Sigmoid colon (tissue), 7 donors: ENCODE measurements around the gene TBC1D8. TPM values are rescaled to one million over a fixed set of nuclear protein-coding genes. Genes with fewer than 3 reads are reported as not detected.
A peak's percentile ranks its signal among the peaks of the same experiment; 100 is the strongest.

Experiments
- DNase-seq: peaks from one replicate; pipeline ENCODE4 v3.0.0-alpha.2; 2019
- H3K27ac ChIP-seq, 4 donors: fragments of 200-600 bp; sonication (generic); one replicate each; pipeline ENCODE4 v1.5.1; 2016 to 2019; ENCODE audit warnings: mild to moderate bottlenecking in 1 of 4
- H3K27me3 ChIP-seq, 3 donors: fragments of 200-600 bp; sonication (generic); one replicate each; pipeline ENCODE4 v1.5.1; 2019; ENCODE audit warnings: mild to moderate bottlenecking in 1 of 3
- H3K36me3 ChIP-seq, 4 donors: fragments of 200-600 bp; sonication (generic); one replicate each; pipeline ENCODE4 v1.5.1; 2016 to 2019
- H3K4me1 ChIP-seq, 4 donors: fragments of 200-600 bp; sonication (generic); one replicate each; pipeline ENCODE4 v1.5.1; 2017 to 2019
- H3K4me3 ChIP-seq, 4 donors: fragments of 200-600 bp; sonication (generic); one replicate each; pipeline ENCODE4 v1.5.1; 2017 to 2019; ENCODE audit warnings: mild to moderate bottlenecking in 2 of 4, moderate library complexity in 1 of 4
- H3K9me3 ChIP-seq, 4 donors: fragments of 200-600 bp in 3 of 4; sonication (generic) in 3 of 4; one replicate each; pipeline versions ENCODE4 v1.5.1 to v1.6.1; 2013 to 2019
- CTCF ChIP-seq, 4 experiments: fragments of 450-650 bp in 3 of 4; fragments of 200-600 bp in 1 of 4; IDR thresholded peaks; one replicate each; pipeline ENCODE4 v1.5.1; 2016 to 2019; ENCODE audit warnings: antibody characterized with exemption in 4 of 4, mild to moderate bottlenecking in 3 of 4, moderate library complexity in 2 of 4
- EP300 ChIP-seq, 4 donors: sonication (generic); formaldehyde crosslinking; IDR thresholded peaks; one replicate each; pipeline ENCODE4 v1.6.1; 2017; ENCODE audit warnings: antibody characterized with exemption in 4 of 4
- POLR2A ChIP-seq, 2 donors: fragments of 450-650 bp; IDR thresholded peaks; one replicate each; pipeline ENCODE4 v1.6.1; 2016; ENCODE audit warnings: antibody characterized with exemption in 2 of 2, mild to moderate bottlenecking in 2 of 2, moderate library complexity in 2 of 2
- POLR2AphosphoS5 ChIP-seq, 4 donors: sonication (generic); formaldehyde crosslinking; IDR thresholded peaks; one replicate each; pipeline ENCODE4 v1.6.1; 2017; ENCODE audit warnings: antibody characterized with exemption in 4 of 4
- WGBS, 2 donors: extraction: QIAGEN DNeasy Blood & Tissue Kit; methylation state at CpG; one replicate each; pipeline ENCODE4 v1.1.7; 2013; 5-methylcytosine and 5-hydroxymethylcytosine counted together
- intact Hi-C: fragments of 100-400 bp; cut with DNase I; formaldehyde crosslinking; loops from one replicate; pipeline ENCODE4 v1.15.1; 2023
- polyA plus RNA-seq, 3 donors: library from polyadenylated mRNA; stranded (reverse); fragments of 200-250 nt; gene quantifications; one replicate each; pipeline ENCODE4 v1.2.3, GENCODE V29; 2013
- total RNA-seq, 4 donors: library from RNA; depleted of rRNA; stranded (reverse); fragments of >200 nt; gene quantifications; one replicate each; pipeline ENCODE4 v1.1.0, GENCODE V29; 2016
- donor health status: healthy with polysubstance abuse.
- donor health status: Bipolar disorder and iron deficiency.
- donor health status: healthy.

TBC1D8 gene
- total and polyA plus RNA-seq, 7 donors, result 3.0 to 24.1 (median 15.7) TPM

GRCh38 chr2:101120124-101120996 is 30.8 kb downstream of the TBC1D8 start:
- Histone ChIP-seq H3K27ac (peak overlapping the region; percentile 28 to 55 (median 48)), H3K9me3 (no peaks in the 10 kb centered on the region), H3K27me3 (no peaks in the 10 kb centered on the region), H3K4me3 (no peak overlapping the region), H3K4me1 (peaks cover 0 to 42% (median 38%) of the 10 kb centered on the region in 4 donors), H3K36me3 (no peaks in the 10 kb centered on the region)
- DNase-seq, result peak; percentile 84
- intact Hi-C loops, result no loop called here
- TF ChIP-seq EP300 (IDR thresholded peaks at IDR 0.05) (peak in 3 of 4 donors; percentile 37 to 74 (median 55)), CTCF (IDR thresholded peaks at IDR 0.05) (no peak), POLR2AphosphoS5 (IDR thresholded peaks at IDR 0.05) (peak; percentile 36 to 76 (median 64))
- WGBS, 2 donors, result 49 to 74% methylated on average over 11 of the region's 11 CpGs

GRCh38 chr2:101119431-101119830 is 31.8 kb downstream of the TBC1D8 start:
- no peak for DNase-seq
- Histone ChIP-seq H3K9me3 (no peaks in the 10 kb centered on the region), H3K4me3 (no peak overlapping the region), H3K27ac (peak overlapping the region in 3 of 4 donors; percentile 47 to 55 (median 48)), H3K4me1 (peaks cover 0 to 33% (median 32%) of the 10 kb centered on the region in 4 donors), H3K27me3 (no peaks in the 10 kb centered on the region), H3K36me3 (no peaks in the 10 kb centered on the region)
- no peak for TF ChIP-seq POLR2A (IDR thresholded peaks at IDR 0.05)
- TF ChIP-seq EP300 (IDR thresholded peaks at IDR 0.05), result no peak
- no peak for TF ChIP-seq POLR2AphosphoS5 (IDR thresholded peaks at IDR 0.05)
- TF ChIP-seq CTCF (IDR thresholded peaks at IDR 0.05), result no peak
- intact Hi-C loops, result no loop called here
- 78 to 81% methylated on average over 2 of the region's 2 CpGs for WGBS, 2 donors

GRCh38 chr2:101116841-101117552 is 34.2 kb downstream of the TBC1D8 start:
- no peak for DNase-seq
- TF ChIP-seq EP300 (IDR thresholded peaks at IDR 0.05) (no peak), POLR2AphosphoS5 (IDR thresholded peaks at IDR 0.05) (no peak), POLR2A (IDR thresholded peaks at IDR 0.05) (no peak), CTCF (IDR thresholded peaks at IDR 0.05) (no peak)
- Histone ChIP-seq H3K4me3 (no peak overlapping the region), H3K27me3 (no peaks in the 10 kb centered on the region), H3K36me3 (no peaks in the 10 kb centered on the region), H3K4me1 (peaks cover 0 to 50% (median 46%) of the 10 kb centered on the region in 4 donors), H3K9me3 (no peaks in the 10 kb centered on the region), H3K27ac (no peak overlapping the region)
- WGBS, 2 donors, result 94 to 95% methylated on average over 9 of the region's 9 CpGs
- intact Hi-C loops, result no loop called here

- Histone ChIP-seq H3K9me3 (no peaks in the 10 kb centered on the region), H3K4me1 (peaks cover 0 to 57% (median 50%) of the 10 kb centered on the region in 4 donors), H3K27ac (no peak overlapping the region), H3K27me3 (no peaks in the 10 kb centered on the region), H3K36me3 (no peaks in the 10 kb centered on the region), H3K4me3 (no peak overlapping the region)
- no peak for DNase-seq
- WGBS, 2 donors, result 63 to 82% methylated on average over 4 of the region's 4 CpGs
- intact Hi-C loops, result no loop called here
- TF ChIP-seq POLR2A (IDR thresholded peaks at IDR 0.05), result no peak
- no peak for TF ChIP-seq EP300 (IDR thresholded peaks at IDR 0.05)
- TF ChIP-seq CTCF (IDR thresholded peaks at IDR 0.05), result no peak
- no peak for TF ChIP-seq POLR2AphosphoS5 (IDR thresholded peaks at IDR 0.05)
Observed at GRCh38 chr2:101116348-101116747, 34.8 kb downstream of the TBC1D8 start.
